ENCODE data around the gene CRYBG2. TPM values are rescaled to one million over a fixed set of nuclear protein-coding genes. Genes with fewer than 3 reads are reported as not detected.
"Not testable (repeated sequence)": the region's sequence is repeated elsewhere in the genome, so short reads cannot be mapped to it uniquely, and the experiment has no call there.

CRYBG2 gene
- polyA plus RNA-seq, 2 donors = 163 to 275 TPM

DNA sequence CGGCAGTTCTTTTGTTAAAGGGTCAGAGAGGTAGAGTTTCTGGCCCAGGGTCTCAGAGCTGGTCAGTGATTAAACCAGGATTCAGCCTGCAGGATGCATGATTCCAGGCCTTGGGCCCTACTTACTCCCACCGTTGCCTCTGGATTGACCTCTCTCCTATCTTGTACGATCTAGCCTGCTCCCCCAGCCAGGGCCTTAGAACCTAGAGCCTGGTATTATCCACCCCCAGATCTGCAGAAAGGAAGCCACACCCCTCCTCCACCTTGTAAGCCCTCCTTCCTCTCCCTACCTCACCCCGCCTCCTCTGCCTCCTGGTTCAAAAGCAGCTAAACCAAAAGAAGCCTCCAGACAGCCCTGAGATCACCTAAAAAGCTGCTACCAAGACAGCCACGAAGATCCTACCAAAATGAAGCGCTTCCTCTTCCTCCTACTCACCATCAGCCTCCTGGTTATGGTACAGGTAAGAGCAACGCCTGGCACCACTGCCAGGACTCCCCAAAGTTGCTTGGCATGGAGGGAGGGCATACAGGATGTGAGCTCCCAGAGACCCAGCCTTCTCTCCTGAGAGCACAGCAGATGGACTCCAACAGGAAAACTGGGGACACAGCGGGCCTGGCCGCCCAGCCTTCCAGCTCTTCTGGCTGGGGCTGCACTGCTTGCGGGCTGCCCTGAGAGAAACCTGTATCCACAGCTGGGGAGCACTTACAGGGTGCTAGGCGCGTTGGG is 36.2 kb downstream of the CRYBG2 start, which contains the start of gene CD52:
Gene CD52, plus strand, starts transcription at position 347 of the 726 bp plus-strand sequence. Its CDS starts 60 bp downstream, at position 407.
- 64 to 65% methylated on average over 12 of the region's 12 CpGs for WGBS, 2 donors

DNA sequence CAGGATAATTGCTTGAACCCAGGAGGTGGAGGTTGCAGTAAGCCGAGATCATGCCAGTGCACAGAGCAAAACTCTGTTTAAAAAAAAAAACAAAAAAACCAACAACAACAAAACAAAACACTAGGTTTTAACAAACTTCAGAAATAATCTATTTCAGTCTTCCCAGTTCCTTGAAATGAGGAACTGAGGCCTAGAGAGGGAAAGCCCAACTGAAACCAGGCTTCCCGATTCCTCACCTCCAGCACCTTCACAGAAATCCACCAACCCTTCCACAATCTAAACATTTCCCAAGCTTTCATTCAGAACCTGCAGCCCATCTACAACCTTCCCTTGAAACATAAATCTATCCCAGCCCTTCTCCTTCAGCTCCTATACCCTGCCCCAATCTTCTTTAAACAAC is 36.8 kb downstream of the CRYBG2 start:
- WGBS, 2 donors = 82 to 84% methylated on average over 2 of the region's 2 CpGs
- Histone ChIP-seq H3K9me3 (ENCODE audit: control insufficient read depth in 2 of 2, insufficient read depth in 1 of 2, low read depth in 1 of 2, low read length in 1 of 2) (no peaks in the 10 kb centered on the region), H3K4me3 (ENCODE audit: low read depth in 1 of 2, low read length in 2 of 2) (no peak overlapping the region), H3K27me3 (ENCODE audit: control insufficient read depth in 1 of 2, insufficient read depth in 2 of 2, low read length in 2 of 2) (no peaks in the 10 kb centered on the region), H3K27ac (ENCODE audit: low read depth in 2 of 2, low read length in 1 of 2) (no peak overlapping the region), H3K36me3 (ENCODE audit: control insufficient read depth in 2 of 2, insufficient read depth in 2 of 2, low read length in 1 of 2) (peaks cover 0 to 15% of the 10 kb centered on the region in 2 donors), H3K4me1 (ENCODE audit: control insufficient read depth in 2 of 2, insufficient read depth in 2 of 2, low read length in 1 of 2) (peaks cover 0 to 6% of the 10 kb centered on the region in 2 donors)

More for the DNA sequence above, 36.2 kb downstream of the CRYBG2 start, which contains the start of gene CD52:
- Histone ChIP-seq H3K27ac (ENCODE audit: low read depth in 2 of 2, low read length in 1 of 2) (peak within 1 kb of the TSS; percentile 1 to 23), H3K4me3 (ENCODE audit: low read depth in 1 of 2, low read length in 2 of 2) (peak within 1 kb of the TSS; percentile 4 to 39), H3K9me3 (ENCODE audit: control insufficient read depth in 2 of 2, insufficient read depth in 1 of 2, low read depth in 1 of 2, low read length in 1 of 2) (no peaks in the 10 kb centered on the region), H3K36me3 (ENCODE audit: control insufficient read depth in 2 of 2, insufficient read depth in 2 of 2, low read length in 1 of 2) (peaks cover 0 to 18% of the 10 kb centered on the region in 2 donors), H3K27me3 (ENCODE audit: control insufficient read depth in 1 of 2, insufficient read depth in 2 of 2, low read length in 2 of 2) (no peaks in the 10 kb centered on the region), H3K4me1 (ENCODE audit: control insufficient read depth in 2 of 2, insufficient read depth in 2 of 2, low read length in 1 of 2) (peaks cover 0 to 6% of the 10 kb centered on the region in 2 donors)

DNA sequence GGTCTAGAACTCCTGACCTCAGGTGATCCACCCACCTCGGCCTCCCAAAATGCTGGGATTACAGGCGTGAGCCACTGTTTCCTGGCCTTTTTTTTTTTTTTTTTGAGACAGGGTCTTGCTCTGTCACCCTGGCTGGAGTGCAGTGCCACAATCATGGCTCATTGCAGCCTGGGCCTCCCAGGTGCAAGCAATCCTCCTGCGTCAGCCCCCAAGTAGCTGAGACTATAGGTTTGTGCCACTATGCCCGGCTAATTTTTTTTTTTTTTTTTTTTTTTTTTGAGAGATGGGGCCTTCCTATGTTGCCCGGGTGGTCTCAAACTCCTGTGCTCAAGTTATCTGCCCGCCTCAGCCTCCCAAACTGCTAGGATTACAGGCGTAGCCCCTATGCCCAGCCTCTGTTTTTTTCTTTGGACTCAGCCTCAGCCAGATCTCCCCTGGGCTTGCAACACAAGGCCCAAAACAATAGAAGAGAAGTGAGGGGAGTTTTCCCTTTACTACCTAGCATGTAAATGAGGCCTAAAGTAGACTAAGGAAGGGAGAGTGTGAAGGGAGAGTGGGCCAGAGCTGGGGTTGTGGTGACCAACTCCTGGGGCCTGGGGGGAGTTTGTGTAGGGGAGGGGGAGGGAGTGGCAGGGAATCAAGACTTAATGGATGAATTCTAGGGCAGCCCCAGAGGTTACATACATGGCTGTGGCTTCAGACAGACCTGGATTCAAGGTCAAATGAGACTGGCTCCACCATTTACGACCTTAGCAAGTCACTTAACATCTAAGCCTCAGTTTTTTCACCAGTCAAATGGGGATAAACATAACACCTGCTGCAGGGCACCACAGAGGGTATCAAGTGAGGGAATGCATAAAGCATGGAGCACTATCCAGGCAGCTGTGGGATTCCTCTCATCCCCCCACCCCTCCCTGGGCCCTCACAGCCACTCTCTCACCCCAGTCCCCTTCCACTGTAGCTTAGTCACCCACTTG is 37.8 kb downstream of the CRYBG2 start:
- peaks cover 0 to 4% of the 10 kb centered on the region in 2 donors for H3K4me1 ChIP-seq (ENCODE audit: control insufficient read depth in 2 of 2, insufficient read depth in 2 of 2, low read length in 1 of 2)
- 86 to 88% methylated on average over 7 to 8 of the region's 8 CpGs for WGBS, 2 donors
- no peaks in the 10 kb centered on the region for H3K9me3 ChIP-seq (ENCODE audit: control insufficient read depth in 2 of 2, insufficient read depth in 1 of 2, low read depth in 1 of 2, low read length in 1 of 2)
- H3K27ac ChIP-seq (ENCODE audit: low read depth in 2 of 2, low read length in 1 of 2) = no peak overlapping the region
- no peak overlapping the region for H3K4me3 ChIP-seq (ENCODE audit: low read depth in 1 of 2, low read length in 2 of 2)
- H3K27me3 ChIP-seq (ENCODE audit: control insufficient read depth in 1 of 2, insufficient read depth in 2 of 2, low read length in 2 of 2) = no peaks in the 10 kb centered on the region
- peaks cover 0 to 13% of the 10 kb centered on the region in 2 donors for H3K36me3 ChIP-seq (ENCODE audit: control insufficient read depth in 2 of 2, insufficient read depth in 2 of 2, low read length in 1 of 2)

DNA sequence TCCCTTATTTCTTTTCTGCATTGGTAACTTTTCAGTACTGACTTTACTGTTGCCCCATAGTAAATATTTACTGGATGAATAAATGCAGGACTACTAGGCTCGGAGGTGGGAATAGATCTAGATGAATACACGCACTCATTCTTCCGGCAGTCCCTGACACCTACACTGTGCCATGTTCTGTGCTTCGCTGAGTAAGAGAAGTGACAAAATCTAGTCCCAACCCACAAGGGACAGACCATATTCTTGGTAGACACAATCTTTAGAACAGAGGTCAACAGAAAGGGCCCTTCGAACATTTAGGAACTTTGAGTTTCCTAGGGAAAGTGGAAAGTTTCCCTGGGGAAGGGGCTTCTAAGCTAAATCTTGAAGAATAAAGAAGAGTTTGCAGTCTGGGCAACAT is 39.4 kb downstream of the CRYBG2 start:
- Histone ChIP-seq H3K27me3 (ENCODE audit: control insufficient read depth in 1 of 2, insufficient read depth in 2 of 2, low read length in 2 of 2) (no peaks in the 10 kb centered on the region), H3K27ac (ENCODE audit: low read depth in 2 of 2, low read length in 1 of 2) (no peak overlapping the region), H3K4me3 (ENCODE audit: low read depth in 1 of 2, low read length in 2 of 2) (no peak overlapping the region), H3K9me3 (ENCODE audit: control insufficient read depth in 2 of 2, insufficient read depth in 1 of 2, low read depth in 1 of 2, low read length in 1 of 2) (no peaks in the 10 kb centered on the region), H3K4me1 (ENCODE audit: control insufficient read depth in 2 of 2, insufficient read depth in 2 of 2, low read length in 1 of 2) (peaks cover 0 to 4% of the 10 kb centered on the region in 2 donors), H3K36me3 (ENCODE audit: control insufficient read depth in 2 of 2, insufficient read depth in 2 of 2, low read length in 1 of 2) (peaks cover 0 to 2% of the 10 kb centered on the region in 2 donors)
- WGBS, 2 donors = 87% methylated on average over 5 of the region's 5 CpGs

DNA sequence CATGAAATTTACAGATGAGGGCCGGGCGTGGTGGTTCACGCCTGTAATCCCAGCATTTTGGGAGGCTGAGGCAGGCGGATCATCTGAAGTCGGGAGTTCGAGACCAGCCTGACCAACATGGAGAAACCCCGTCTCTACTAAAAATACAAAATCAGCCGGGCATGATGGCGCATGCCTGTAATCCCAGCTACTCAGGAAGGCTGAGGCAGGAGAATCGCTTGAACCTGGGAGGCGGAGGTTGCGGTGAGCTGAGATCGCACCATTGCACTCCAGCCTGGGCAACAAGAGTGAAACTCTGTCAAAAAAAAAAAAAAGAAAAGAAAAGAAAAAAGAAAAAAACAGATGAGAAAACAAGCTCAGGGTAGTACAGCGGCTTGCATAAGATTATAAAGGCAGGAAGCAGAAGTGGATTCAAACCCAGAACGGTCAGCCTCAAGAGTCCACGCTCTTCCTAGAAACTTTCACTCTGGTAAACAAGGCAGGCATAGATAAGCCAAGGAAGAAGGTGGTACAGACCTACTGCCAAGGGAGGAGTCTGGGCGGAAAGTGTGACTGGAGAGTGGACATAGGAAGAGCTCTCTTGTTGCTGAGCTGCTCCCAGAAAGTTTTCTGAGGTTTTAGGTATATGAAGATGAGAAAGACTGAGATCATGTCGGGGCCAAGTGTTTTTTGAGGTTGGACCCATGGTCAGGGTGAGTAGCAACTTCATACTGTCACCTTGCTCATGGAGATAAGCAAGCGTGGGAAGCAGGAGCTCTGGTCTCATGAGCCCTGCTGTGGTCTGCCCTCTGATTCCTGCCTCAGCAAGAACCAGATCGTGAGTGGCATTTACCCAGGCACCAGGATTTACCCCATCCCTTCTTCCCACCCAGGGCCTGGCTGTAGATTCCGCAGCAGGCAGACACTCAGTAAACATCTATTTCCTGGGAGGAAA is 45.7 kb downstream of the CRYBG2 start:
- H3K27ac ChIP-seq (ENCODE audit: low read depth in 2 of 2, low read length in 1 of 2); H3K27me3 ChIP-seq (ENCODE audit: control insufficient read depth in 1 of 2, insufficient read depth in 2 of 2, low read length in 2 of 2); H3K36me3 ChIP-seq (ENCODE audit: control insufficient read depth in 2 of 2, insufficient read depth in 2 of 2, low read length in 1 of 2); H3K4me3 ChIP-seq (ENCODE audit: low read depth in 1 of 2, low read length in 2 of 2); H3K9me3 ChIP-seq (ENCODE audit: control insufficient read depth in 2 of 2, insufficient read depth in 1 of 2, low read depth in 1 of 2, low read length in 1 of 2); H3K4me1 ChIP-seq (ENCODE audit: control insufficient read depth in 2 of 2, insufficient read depth in 2 of 2, low read length in 1 of 2): not testable (repeated sequence)
- WGBS, 2 donors = 78 to 80% methylated on average over 21 of the region's 21 CpGs

DNA sequence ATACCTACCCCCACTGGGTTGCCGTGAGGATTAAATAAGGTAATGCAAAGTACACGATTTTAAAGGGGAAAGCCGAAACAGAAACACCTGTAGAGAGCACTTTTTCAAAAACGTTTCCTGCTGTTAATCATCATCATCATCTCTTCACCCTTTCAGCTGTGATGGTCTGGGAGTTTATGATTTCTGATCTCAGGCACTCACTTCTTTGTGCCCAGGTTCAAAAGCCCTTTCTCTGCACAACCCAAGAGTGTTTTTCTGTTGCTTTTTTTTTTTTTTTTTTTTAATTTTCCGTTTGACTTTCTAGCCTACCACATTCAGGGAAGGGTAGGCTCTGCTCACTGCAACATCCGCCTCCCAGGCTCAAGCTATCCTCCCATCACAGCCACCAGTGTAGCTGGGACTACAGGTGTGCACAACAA is 46.6 kb downstream of the CRYBG2 start:
- Histone ChIP-seq H3K27me3 (ENCODE audit: control insufficient read depth in 1 of 2, insufficient read depth in 2 of 2, low read length in 2 of 2) (no peaks in the 10 kb centered on the region), H3K27ac (ENCODE audit: low read depth in 2 of 2, low read length in 1 of 2) (peak overlapping the region in 1 of 2 donors; percentile 15), H3K4me3 (ENCODE audit: low read depth in 1 of 2, low read length in 2 of 2) (no peak overlapping the region), H3K9me3 (ENCODE audit: control insufficient read depth in 2 of 2, insufficient read depth in 1 of 2, low read depth in 1 of 2, low read length in 1 of 2) (no peaks in the 10 kb centered on the region), H3K4me1 (ENCODE audit: control insufficient read depth in 2 of 2, insufficient read depth in 2 of 2, low read length in 1 of 2) (peaks cover 0 to 7% of the 10 kb centered on the region in 2 donors), H3K36me3 (ENCODE audit: control insufficient read depth in 2 of 2, insufficient read depth in 2 of 2, low read length in 1 of 2) (no peaks in the 10 kb centered on the region)
- 34 to 36% methylated on average over 6 of the region's 6 CpGs for WGBS, 2 donors

DNA sequence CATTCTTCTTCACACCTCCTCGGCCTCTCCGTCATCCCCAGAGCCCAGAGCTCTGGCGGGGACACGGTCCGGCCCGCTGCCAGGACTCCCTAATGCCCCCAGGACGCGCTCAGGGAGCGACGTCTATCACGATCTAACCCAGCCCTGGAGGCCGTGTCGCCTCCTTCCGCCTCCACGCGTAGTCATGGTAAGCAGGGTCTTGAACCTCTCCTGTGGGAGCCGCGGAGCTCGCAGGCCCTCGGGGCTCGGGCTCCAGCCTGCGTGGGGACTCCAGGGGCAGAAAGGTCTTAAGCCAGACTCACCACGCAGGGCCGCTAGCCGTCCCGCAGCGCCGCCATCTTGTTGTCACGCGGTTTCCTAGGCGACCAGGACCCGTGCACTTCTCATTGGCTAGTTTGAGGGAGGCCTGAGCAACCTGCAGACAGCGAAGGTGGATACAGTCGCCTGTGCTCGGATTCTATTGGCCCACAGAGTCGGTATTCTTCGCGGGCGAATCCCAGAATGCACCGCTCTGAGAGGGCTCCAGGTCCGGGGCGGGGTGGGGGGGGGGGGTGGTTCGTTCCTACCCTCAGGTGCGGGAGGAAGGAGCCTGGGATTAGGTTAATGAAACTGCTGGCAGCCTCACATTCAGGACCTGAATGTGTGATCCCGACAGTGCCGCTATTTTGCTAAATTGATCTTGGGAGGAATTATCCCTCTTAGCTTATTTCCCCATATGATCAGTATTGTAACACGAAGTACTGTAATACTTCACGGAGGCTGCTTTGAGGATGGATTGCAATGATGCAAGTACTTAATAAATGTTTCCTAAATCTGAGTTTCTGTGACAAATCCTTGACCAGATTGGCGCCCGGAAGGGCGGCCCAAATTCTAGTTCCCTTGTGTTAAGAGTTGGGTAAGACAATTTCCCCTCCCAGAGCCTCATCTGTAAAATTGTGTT is 47.4 kb downstream of the CRYBG2 start, which contains the start of gene UBXN11:
Gene UBXN11, minus strand, starts transcription at position 347 of the 940 bp plus-strand sequence. CDS start 3,753 bp downstream, outside the sequence.
- no peaks in the 10 kb centered on the region for H3K27me3 ChIP-seq (ENCODE audit: control insufficient read depth in 1 of 2, insufficient read depth in 2 of 2, low read length in 2 of 2)
- 2% methylated on average over 49 to 51 of the region's 51 CpGs for WGBS, 2 donors
- H3K4me1 ChIP-seq (ENCODE audit: control insufficient read depth in 2 of 2, insufficient read depth in 2 of 2, low read length in 1 of 2) = peaks cover 0 to 7% of the 10 kb centered on the region in 2 donors
- H3K27ac ChIP-seq (ENCODE audit: low read depth in 2 of 2, low read length in 1 of 2) = peak within 1 kb of the TSS; percentile 45 to 62
- no peaks in the 10 kb centered on the region for H3K36me3 ChIP-seq (ENCODE audit: control insufficient read depth in 2 of 2, insufficient read depth in 2 of 2, low read length in 1 of 2)
- H3K4me3 ChIP-seq (ENCODE audit: low read depth in 1 of 2, low read length in 2 of 2) = peak within 1 kb of the TSS; percentile 73 to 79
- no peaks in the 10 kb centered on the region for H3K9me3 ChIP-seq (ENCODE audit: control insufficient read depth in 2 of 2, insufficient read depth in 1 of 2, low read depth in 1 of 2, low read length in 1 of 2)

DNA sequence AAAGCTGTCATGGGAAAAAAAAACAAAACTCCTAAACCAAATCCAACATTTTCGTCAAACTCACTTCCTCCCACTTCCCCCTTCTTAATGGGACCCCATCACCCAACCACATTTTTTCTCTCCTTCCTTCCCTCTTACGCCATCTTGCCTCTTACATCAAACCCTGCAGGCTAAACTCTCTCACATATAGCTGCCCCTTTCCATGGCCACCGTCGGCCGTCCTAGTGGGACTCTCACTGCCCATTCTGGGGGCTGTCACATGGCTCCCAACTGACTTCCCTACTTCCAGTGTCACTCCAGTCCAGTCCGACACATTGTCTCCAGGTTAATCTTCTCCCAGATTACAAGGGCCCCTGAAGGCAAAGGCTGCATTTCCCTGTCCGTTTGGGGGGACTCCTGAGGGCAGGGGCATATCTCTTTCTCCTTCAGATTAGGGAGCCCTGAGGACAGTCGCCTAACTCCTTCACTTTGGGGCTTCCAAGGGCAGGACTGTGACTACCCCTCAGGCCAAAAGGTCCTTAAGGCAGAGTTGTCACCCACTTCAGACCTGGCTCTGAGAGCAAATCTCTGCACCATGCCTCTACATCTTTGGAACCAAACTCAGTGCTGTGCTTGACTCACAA is 48.2 kb downstream of the CRYBG2 start:
- Histone ChIP-seq H3K4me1 (ENCODE audit: control insufficient read depth in 2 of 2, insufficient read depth in 2 of 2, low read length in 1 of 2) (peaks cover 0 to 7% of the 10 kb centered on the region in 2 donors), H3K27ac (ENCODE audit: low read depth in 2 of 2, low read length in 1 of 2) (peak overlapping the region in 1 of 2 donors; percentile 62), H3K36me3 (ENCODE audit: control insufficient read depth in 2 of 2, insufficient read depth in 2 of 2, low read length in 1 of 2) (peaks cover 0 to 2% of the 10 kb centered on the region in 2 donors), H3K9me3 (ENCODE audit: control insufficient read depth in 2 of 2, insufficient read depth in 1 of 2, low read depth in 1 of 2, low read length in 1 of 2) (no peaks in the 10 kb centered on the region), H3K4me3 (ENCODE audit: low read depth in 1 of 2, low read length in 2 of 2) (peak overlapping the region; percentile 73 to 79), H3K27me3 (ENCODE audit: control insufficient read depth in 1 of 2, insufficient read depth in 2 of 2, low read length in 2 of 2) (no peaks in the 10 kb centered on the region)
- WGBS, 2 donors = 23 to 26% methylated on average over 8 of the region's 8 CpGs
